Left lobe of liver (tissue), 2 donors: ENCODE results near the gene GET3. TPM values are rescaled to one million over a fixed set of nuclear protein-coding genes. Genes with fewer than 3 reads are reported as not detected.

Experiments used
- ATAC-seq: fragments of 200-7000 bp; cut with Tn5 transposase; one replicate; pipeline ENCODE4 v1.9.1; 2020; ENCODE audit warnings: mild to moderate bottlenecking, moderate library complexity
- DNase-seq: peaks from one replicate; pipeline ENCODE4 v3.0.0-alpha.2; 2020; ENCODE audit warnings: low spot score
- total RNA-seq: library from RNA; stranded (reverse); gene quantifications from one replicate; pipeline ENCODE4 v1.2.1, GENCODE V29; 2021
- donor health status: DM: no; HTN: no; CAD: no; lungs with moderate emphysema.
- donor health status: DM: no; HTN: yes; CAD: no.

The GET3 gene
- total RNA-seq, 1 donor from 2014 or later = 23.0 TPM

- ATAC-seq (peak; percentile 62), DNase-seq (peak; percentile 81)
Observed at GRCh38 chr19:12777217-12778016, 40.1 kb downstream of the GET3 start.

GRCh38 chr19:12778017-12778904 lies 41.0 kb downstream of the GET3 start:
- ATAC-seq = peak; percentile 35
- DNase-seq = peak; percentile 75

- ATAC-seq (no peak), DNase-seq (no peak)
Observed at GRCh38 chr19:12778905-12779161, 41.5 kb downstream of the GET3 start.

- no peak for ATAC-seq
- DNase-seq = peak; percentile 69
Observed at GRCh38 chr19:12779162-12779993, 42.1 kb downstream of the GET3 start.

- ATAC-seq (no peak), DNase-seq (no peak)
Observed at GRCh38 chr19:12782174-12782423, 44.8 kb downstream of the GET3 start.

- ATAC-seq (peak; percentile 66), DNase-seq (peak; percentile 86)
Observed at GRCh38 chr19:12782424-12783290, 45.4 kb downstream of the GET3 start.

- DNase-seq (no peak), ATAC-seq (no peak)
Observed at GRCh38 chr19:12783291-12783848, 46.1 kb downstream of the GET3 start.

- peak; percentile 60 for DNase-seq
- peak; percentile 4 for ATAC-seq
Observed at GRCh38 chr19:12783849-12784393, 46.6 kb downstream of the GET3 start.

- no peak for DNase-seq
- no peak for ATAC-seq
Observed at GRCh38 chr19:12784394-12784870, 47.1 kb downstream of the GET3 start.

- DNase-seq (no peak), ATAC-seq (no peak)
Observed at GRCh38 chr19:12784871-12785430, 47.7 kb downstream of the GET3 start.

GRCh38 chr19:12785431-12786031 lies 48.2 kb downstream of the GET3 start:
- DNase-seq = no peak
- ATAC-seq = no peak

- ATAC-seq = no peak
- DNase-seq = peak; percentile 73
Observed at GRCh38 chr19:12786141-12786870, 49.0 kb downstream of the GET3 start.

- DNase-seq (no peak), ATAC-seq (no peak)
Observed at GRCh38 chr19:12786952-12787351, 49.7 kb downstream of the GET3 start.

- DNase-seq (no peak), ATAC-seq (no peak)
Observed at GRCh38 chr19:12787458-12787857, 50.2 kb downstream of the GET3 start.

GRCh38 chr19:12788042-12788681 lies 50.9 kb downstream of the GET3 start:
- ATAC-seq (no peak), DNase-seq (no peak)

GRCh38 chr19:12788682-12789097 lies 51.4 kb downstream of the GET3 start:
- peak; percentile 85 for DNase-seq
- peak; percentile 1 for ATAC-seq

- ATAC-seq (peak; percentile 33), DNase-seq (no peak)
Observed at GRCh38 chr19:12789098-12789903, 52.0 kb downstream of the GET3 start.
